Subcutaneous adipose tissue (tissue), 4 donors: ENCODE measurements around the gene TCTN2. TPM values are rescaled to one million over a fixed set of nuclear protein-coding genes. Genes with fewer than 3 reads are reported as not detected.

Experiments
- total RNA-seq, 4 donors: library from RNA; depleted of rRNA; stranded (reverse); fragments of >200 nt; gene quantifications; one replicate each; pipeline ENCODE4 v1.1.0, GENCODE V29; 2016
- TF ChIP-seq, protein P1 (sequence below): fragments of 450-650 bp; IDR thresholded peaks from one replicate; pipeline ENCODE4 v1.5.1; 2016; ENCODE audit warnings: low read depth, mild to moderate bottlenecking, control low read depth, antibody characterized with exemption, moderate library complexity

TCTN2 gene
- total RNA-seq, 4 donors from 2014 or later: 4.5 to 7.7 (median 5.5) TPM

DNA sequence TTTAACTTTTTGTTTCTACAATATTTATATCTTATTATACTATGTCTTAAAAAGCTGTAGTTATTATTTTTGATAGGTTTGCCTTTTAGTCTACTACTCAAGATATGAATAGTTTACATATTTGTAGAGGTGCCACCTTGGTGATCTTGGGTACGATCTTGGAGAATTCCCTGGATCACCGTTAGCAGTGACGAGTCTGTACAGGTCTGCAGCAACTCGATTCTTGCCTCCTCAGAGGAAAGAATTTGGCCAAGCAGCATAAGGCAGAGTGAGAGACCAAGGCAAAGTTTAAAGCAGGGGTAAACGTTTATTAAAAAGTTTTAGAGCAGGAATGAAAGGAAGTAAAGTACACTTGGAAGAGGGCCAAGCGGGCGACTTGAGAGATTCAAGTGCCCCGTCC is 3.1 kb upstream of the TCTN2 start:
- TF ChIP-seq, protein P1, sequence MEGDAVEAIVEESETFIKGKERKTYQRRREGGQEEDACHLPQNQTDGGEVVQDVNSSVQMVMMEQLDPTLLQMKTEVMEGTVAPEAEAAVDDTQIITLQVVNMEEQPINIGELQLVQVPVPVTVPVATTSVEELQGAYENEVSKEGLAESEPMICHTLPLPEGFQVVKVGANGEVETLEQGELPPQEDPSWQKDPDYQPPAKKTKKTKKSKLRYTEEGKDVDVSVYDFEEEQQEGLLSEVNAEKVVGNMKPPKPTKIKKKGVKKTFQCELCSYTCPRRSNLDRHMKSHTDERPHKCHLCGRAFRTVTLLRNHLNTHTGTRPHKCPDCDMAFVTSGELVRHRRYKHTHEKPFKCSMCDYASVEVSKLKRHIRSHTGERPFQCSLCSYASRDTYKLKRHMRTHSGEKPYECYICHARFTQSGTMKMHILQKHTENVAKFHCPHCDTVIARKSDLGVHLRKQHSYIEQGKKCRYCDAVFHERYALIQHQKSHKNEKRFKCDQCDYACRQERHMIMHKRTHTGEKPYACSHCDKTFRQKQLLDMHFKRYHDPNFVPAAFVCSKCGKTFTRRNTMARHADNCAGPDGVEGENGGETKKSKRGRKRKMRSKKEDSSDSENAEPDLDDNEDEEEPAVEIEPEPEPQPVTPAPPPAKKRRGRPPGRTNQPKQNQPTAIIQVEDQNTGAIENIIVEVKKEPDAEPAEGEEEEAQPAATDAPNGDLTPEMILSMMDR: no peak

DNA sequence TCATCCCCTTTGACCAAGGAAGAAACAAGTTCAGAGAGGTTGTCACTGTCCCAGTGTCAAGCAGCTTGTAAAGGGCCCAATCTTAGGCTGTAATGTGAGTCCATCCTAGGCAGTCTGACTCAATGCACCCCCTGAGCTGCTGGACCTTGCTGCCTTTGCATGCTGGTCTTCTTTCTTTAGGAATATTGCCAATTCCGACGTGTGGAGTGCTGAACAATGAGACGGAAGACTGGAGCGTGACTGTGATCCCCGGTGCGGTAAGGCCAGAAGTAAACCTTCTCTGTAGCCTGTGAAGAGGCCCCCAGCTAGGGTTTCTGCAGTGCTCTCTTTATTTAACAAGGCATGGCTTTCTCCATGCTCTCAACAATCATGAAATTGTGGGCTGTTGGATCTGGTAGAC is 963 bp downstream of the TCTN2 start:
- TF ChIP-seq, protein P1: no peak

DNA sequence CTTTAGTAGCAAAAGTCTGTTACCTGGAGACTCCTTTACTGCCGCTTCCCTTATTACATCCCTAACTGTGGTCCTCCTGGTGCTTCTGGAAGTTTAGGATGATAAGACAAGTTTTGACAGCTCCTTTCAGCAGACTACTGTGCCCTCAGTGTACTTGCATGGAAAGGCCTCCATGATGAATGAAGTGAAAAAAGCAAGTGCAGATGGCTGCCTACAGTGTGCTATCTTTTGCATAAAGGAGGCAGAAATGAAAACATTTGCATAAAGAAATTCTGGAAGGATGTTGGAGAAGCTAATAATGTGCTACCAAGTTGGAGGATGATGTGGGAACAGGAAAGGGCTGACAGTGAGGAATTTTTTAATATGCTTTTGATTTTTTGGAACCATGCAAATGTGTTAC is 4.5 kb downstream of the TCTN2 start:
- TF ChIP-seq, protein P1: no peak

DNA sequence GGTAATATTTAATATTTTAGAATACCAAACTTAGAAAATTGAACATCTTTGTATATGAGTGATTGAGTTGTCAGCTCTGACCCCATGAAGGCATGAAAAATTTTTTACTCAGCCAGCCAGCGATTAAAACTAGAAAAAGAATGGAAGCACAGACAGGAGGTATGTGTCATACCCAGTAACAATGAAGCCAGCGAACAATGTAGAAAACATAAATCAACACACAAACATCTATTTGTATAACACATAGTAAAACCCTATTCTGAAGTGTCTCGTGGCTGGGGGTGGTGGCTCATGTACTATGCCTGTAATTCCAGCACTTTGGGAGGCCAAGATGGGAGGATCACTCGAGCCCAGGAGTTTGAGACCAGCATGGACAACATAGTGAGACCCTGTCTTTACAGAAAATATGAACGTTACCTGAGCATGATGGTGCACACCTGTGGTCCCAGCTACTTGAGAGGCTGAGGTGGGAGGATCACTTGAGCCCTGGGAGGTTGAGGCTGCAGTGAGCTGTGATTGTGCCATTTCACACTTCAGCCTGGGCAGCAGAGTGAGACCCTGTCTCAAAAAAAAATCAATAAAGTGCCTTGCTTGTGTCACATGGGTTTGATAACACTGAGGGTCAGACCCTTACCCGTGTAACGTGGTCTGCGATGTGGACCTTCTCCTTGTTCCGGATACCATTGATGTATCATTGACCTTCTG is 5.9 kb downstream of the TCTN2 start:
- TF ChIP-seq, protein P1: no peak

DNA sequence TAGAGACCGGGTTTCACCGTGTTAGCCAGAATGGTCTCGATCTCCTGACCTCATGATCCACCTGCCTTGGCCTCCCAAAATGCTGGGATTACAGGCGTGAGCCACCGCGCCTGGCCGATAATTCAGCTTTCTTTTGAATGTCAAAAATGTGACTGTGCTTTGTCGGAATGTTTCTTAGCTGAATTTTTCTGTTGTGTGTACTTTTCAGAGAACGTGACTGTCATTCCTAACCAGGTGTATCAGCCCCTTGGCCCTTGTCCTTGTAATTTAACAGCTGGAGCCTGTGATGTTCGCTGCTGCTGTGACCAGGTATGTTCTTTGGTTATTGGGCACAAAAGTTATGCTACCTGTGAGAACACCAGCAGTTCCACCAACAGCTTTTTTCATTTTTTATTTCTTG is 8.1 kb downstream of the TCTN2 start:
- TF ChIP-seq, protein P1: no peak

DNA sequence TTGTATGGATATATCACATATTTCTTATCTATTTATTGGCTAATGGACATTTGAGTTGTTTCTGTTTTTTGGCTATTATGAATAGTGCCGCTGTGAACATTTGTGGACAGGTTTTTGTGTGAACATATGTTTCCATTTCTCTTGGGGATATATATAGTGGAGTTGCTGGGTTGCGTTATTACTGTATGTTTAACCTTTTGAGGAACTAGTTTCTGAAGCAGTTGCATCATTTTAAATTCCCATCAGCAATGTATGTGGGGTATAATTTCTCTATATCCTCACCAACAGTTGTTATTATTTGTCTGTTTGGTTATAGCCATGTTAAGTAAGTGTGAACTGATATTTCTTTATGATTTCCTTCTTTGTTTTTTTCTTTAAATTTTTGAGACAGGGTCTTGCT is 10.7 kb downstream of the TCTN2 start:
- TF ChIP-seq, protein P1: no peak

DNA sequence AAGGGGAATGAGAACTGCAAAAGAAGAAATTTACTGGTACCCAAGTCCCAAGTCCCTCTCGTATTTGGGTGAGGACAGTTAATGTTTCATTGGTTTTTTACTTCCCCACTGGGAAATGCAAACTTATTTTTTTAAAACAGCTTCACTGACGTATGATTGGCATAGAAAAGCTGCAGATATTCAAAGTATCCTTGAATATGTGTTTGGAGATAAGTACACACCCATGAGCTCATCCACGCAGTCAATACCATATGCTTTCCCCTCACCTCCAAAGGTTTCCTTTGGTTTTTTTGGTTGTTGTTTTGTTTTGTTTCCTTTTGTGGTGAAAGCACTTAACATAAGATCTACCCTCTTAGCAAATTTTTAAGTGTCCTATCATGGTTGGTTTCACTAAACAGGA is 13.1 kb downstream of the TCTN2 start:
- TF ChIP-seq, protein P1: no peak
